Measurements from ENCODE around the gene SH2D1B. TPM values are rescaled to one million over a fixed set of nuclear protein-coding genes. Genes with fewer than 3 reads are reported as not detected.

Gene SH2D1B
- total and polyA plus RNA-seq, 10 of the 15 experiments (the other 5 are each of a cell fraction or from before 2014, with no cell fraction given) = 0.18 TPM; not detected in 9

DNA sequence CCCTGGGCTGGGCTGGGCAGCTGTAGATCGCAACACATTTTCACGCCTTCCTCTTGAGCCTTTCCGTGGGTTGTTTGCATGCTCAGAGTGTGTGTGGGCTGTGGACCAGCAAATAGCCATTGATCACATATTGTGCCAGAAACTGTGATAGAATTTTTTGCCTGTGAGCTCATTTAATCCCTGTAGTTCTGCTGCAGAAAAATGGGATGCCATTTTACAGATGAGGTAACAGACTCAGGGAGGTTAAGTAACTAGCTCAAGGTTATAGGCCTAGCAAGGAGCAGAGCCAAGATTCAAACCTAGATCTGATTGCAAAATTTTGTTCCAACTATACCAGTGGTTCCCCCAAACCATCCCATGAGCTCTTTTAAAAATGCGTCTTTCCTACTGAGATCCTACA lies 45.8 kb downstream of the SH2D1B start:
- H3K79me2 ChIP-seq (ENCODE audit: control insufficient read depth, insufficient read depth, low read length) = no peaks in the 10 kb centered on the region
- in situ Hi-C loops (cut with MboI) (no loop called here), intact Hi-C loops (cut with micrococcal nuclease; ENCODE audit: unreplicated experiment) (no loop called here)
- peaks cover 9% of the 10 kb centered on the region for H3K4me1 ChIP-seq (ENCODE audit: control insufficient read depth, insufficient read depth, low read length)
- 51% methylated on average over 4 of the region's 4 CpGs for WGBS (ENCODE audit: insufficient coverage, insufficient replicate concordance, low lambda C conversion rate, missing lambda C conversion rate)
- no peak overlapping the region for H3K4me3 ChIP-seq
- no peaks in the 10 kb centered on the region for H3K27me3 ChIP-seq (replicated peaks in 1 of 2; ENCODE audit: control insufficient read depth in 2 of 2, insufficient read depth in 2 of 2, low read length in 1 of 2)
- no peak overlapping the region for H2AFZ ChIP-seq (ENCODE audit: control insufficient read depth, low read depth, low read length)
- no peak overlapping the region for H3K27ac ChIP-seq (ENCODE audit: control insufficient read depth, insufficient read depth)
- ChIA-PET CTCF (interaction anchor here (0.5 to 8.0 kb wide), 5 partner anchors 9 to 310 kb away, joined by 3 to 104 read pairs (median 5); partner anchors contain the start of gene SPATA46), POLR2A (interaction anchor here (0.6 kb wide), 1 partner anchor 553 kb away, joined by 3 read pairs; no protein-coding TSS in a partner anchor), RAD21 (ENCODE audit: unreplicated experiment) (interaction anchor here (1.9 kb wide), 1 partner anchor 9 kb away, joined by 5 read pairs; no protein-coding TSS in a partner anchor), SMC1A (ENCODE audit: uncharacterized antibody, unreplicated experiment) (interaction anchor here (1.0 to 1.4 kb wide), 2 partner anchors 21 to 26 kb away, joined by 3 read pairs; no protein-coding TSS in a partner anchor)
- H4K20me1 ChIP-seq (ENCODE audit: control insufficient read depth, insufficient read depth) = no peaks in the 10 kb centered on the region
- FAIRE-seq = no peak
- no peak for ATAC-seq
- no peak for DNase-seq (ENCODE audit: low read depth, low spot score)
- no peaks in the 10 kb centered on the region for H3K9me3 ChIP-seq (replicated peaks; ENCODE audit: control insufficient read depth, insufficient read depth, low read length)
- no peak overlapping the region for H3K9ac ChIP-seq (ENCODE audit: control insufficient read depth, insufficient read depth, low read length)
- BruUV-seq (replicated peaks) = no TSS peak
- H3K4me2 ChIP-seq (ENCODE audit: control insufficient read depth, insufficient read depth) = no peak overlapping the region
- no peaks in the 10 kb centered on the region for H3K36me3 ChIP-seq (ENCODE audit: control insufficient read depth in 2 of 2, insufficient read depth in 2 of 2, low read length in 1 of 2)
- TF ChIP-seq NFYA (IDR thresholded peaks at IDR 0.05; ENCODE audit: borderline replicate concordance, low read depth, low read length) (no peak), ZNF207 (IDR thresholded peaks at IDR 0.05; ENCODE audit: borderline replicate concordance) (no peak), FOXK2 (IDR thresholded peaks at IDR 0.05) (no peak), STAT3 (IDR thresholded peaks at IDR 0.05; ENCODE audit: low read depth, low read length) (no peak), USF2 (IDR thresholded peaks at IDR 0.05; ENCODE audit: borderline replicate concordance, low read depth, low read length) (no peak), ZNF274 (IDR thresholded peaks at IDR 0.05; ENCODE audit: insufficient read depth, insufficient read length) (no peak), SMAD5 (IDR thresholded peaks at IDR 0.05; ENCODE audit: low read depth) (no peak), ETV6 (conservative IDR thresholded peaks at IDR 0.05 in 1 of 2, IDR thresholded peaks at IDR 0.05 in 1 of 2; ENCODE audit: borderline replicate concordance in 1 of 2, low read depth in 1 of 2) (no peak), BCL11A (IDR thresholded peaks at IDR 0.05; ENCODE audit: low read depth, low read length) (no peak), BMI1 (IDR thresholded peaks at IDR 0.05; ENCODE audit: borderline replicate concordance) (no peak), CBFB (IDR thresholded peaks at IDR 0.05; ENCODE audit: low read depth) (no peak), IKZF2 (IDR thresholded peaks at IDR 0.05) (no peak), CUX1 (IDR thresholded peaks at IDR 0.05; ENCODE audit: insufficient replicate concordance, low read depth, low read length) (no peak), ATF7 (IDR thresholded peaks at IDR 0.05; ENCODE audit: low read depth) (no peak), CHD2 (IDR thresholded peaks at IDR 0.05; ENCODE audit: borderline replicate concordance, low read depth, low read length) (no peak), SKIL (IDR thresholded peaks at IDR 0.05; ENCODE audit: low read depth, poor library complexity, severe bottlenecking) (no peak)
- TF ChIP-seq, protein P1, sequence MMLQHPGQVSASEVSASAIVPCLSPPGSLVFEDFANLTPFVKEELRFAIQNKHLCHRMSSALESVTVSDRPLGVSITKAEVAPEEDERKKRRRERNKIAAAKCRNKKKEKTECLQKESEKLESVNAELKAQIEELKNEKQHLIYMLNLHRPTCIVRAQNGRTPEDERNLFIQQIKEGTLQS (IDR thresholded peaks at IDR 0.05; ENCODE audit: borderline replicate concordance, extremely low read depth, low read depth, low read length) = no peak
